HG03103 (cell line): ENCODE results near the gene PFKFB4.
A peak's percentile ranks its signal among the peaks of the same experiment; 100 is the strongest.
"Not testable (repeated sequence)": the region's sequence is repeated elsewhere in the genome, so short reads cannot be mapped to it uniquely, and the experiment has no call there.

Source experiments
- ATAC-seq: cut with Tn5 transposase; IDR thresholded peaks from one replicate; pipeline ENCODE4 v1.9.1; 2021; ENCODE audit warnings: low read depth; ENCODE audit not compliant: unreplicated experiment

Gene PFKFB4

GRCh38 chr3:48503401-48504050, 53.1 kb downstream of the PFKFB4 start:
- no peak for ATAC-seq

- no peak for ATAC-seq
Measured at GRCh38 chr3:48502728-48503168, 53.9 kb downstream of the PFKFB4 start.

DNA sequence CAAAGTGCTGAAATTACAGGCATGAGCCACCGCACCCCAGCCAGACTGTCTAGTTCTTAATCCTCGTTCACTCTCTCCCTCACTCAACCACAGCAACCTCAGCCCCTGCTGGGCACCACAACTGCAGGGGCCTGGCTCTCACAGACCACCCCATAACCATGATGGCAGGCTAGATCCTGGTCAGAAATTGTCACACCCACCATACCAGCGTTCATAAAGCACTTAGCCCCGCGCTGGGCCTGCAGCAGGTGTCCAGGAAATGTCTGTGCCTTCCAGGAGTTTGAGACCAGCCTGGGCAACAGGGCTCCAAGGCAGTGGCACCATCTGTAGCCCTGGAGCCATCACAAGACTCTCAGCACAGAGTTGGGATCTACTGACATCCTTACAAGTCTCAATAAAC, 54.5 kb downstream of the PFKFB4 start:
- ATAC-seq = no peak

GRCh38 chr3:48501196-48501595, 55.4 kb downstream of the PFKFB4 start:
- ATAC-seq = no peak

DNA sequence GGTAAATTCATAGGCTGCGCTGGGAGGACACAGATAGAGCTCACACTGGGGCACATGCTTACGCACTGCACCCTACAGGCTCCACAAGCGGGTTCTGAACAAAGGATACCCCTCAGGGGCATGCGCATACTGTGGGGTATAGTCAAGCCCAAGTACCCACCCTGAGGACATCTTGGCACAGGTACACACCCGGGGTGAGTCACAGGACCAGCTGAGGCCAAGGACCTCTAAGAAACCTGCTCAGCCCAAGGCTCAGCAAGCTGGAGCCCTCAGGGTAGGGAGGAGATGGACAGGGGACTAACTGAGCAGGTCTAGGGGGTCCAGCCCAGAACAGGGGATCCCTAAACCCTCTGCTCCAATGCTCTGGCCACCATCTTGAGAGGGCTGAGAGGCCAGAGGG, 55.9 kb downstream of the PFKFB4 start:
- ATAC-seq = no peak

DNA sequence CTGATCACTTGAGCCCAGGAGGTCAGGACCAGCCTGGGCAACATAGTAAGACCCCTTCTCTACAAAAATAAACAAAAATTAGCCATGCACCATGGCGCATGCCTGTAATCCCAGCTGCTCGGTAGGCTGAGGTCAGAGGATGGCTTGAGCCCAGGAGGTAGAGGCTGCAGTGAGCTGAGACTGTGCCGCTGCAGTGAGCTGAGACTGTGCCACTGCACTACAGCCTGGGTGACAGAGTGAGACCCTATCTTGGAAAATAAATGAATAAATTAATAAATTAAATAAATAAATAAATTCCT, 63.5 kb downstream of the PFKFB4 start:
- no peak for ATAC-seq

- no peak for ATAC-seq
Measured at GRCh38 chr3:48492461-48493202, 64.0 kb downstream of the PFKFB4 start.

DNA sequence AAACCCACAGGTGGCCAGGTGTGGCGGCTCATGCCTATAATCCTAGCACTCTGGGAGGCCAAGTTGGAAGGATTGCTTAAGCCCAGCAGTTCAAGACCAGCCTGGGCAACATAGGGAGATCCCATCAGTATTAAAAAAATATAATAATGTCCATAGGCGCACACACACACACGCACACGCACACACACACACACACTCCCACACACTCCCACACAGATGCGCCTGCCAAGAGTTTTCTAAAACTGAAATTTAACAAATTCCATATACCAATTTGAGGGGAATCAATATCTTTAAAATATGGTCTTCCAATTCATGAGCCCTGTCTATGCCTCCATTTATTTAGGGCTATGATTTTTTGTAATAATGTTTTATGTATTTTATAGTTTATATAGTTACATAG, 69.7 kb downstream of the PFKFB4 start:
- no peak for ATAC-seq

GRCh38 chr3:48482822-48483221, 73.8 kb downstream of the PFKFB4 start:
- ATAC-seq = not testable (repeated sequence)

GRCh38 chr3:48480891-48481290, 75.7 kb downstream of the PFKFB4 start:
- not testable (repeated sequence) for ATAC-seq

DNA sequence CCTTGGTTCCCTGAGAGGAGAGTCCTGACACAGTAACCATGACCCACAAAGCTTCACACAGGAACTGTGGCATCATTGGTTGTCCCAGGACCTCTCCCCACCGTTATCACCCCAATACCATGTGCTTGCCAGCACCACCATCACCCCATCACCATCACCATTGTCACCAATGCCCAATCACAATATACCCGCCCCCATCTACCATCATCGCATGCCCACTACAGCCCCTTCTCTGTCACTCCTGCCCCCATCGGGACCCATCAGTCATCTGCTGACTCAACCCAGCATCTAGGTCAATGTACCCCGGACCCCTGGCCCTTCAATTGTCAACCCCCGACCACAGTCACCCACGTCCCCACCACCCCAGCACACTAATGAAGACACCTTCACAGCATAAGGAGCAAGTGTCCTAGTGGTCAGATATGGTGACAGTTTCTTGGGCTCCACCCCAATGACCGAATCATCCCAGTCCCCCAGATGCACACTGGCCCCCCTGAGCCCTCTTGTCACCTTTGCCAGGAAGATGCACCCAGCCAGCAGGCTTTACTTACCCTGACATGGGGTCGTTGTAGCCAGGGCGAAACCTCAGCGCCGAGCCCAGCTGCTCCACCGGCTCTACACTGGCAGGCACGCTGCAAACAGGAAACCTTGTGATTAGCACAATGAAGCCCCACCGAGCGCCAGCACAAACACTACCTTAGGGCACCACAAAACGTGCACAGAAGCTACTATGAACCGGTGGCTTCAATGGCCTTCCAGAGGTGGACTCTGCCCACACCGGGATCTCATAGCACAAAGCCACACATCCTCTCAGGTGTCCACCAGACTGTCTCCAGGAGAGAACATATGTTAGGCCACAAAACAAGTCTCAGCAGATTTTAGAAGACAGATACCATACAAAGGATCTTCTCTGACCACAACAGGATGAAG, 77.7 kb downstream of the PFKFB4 start:
- no peak for ATAC-seq

DNA sequence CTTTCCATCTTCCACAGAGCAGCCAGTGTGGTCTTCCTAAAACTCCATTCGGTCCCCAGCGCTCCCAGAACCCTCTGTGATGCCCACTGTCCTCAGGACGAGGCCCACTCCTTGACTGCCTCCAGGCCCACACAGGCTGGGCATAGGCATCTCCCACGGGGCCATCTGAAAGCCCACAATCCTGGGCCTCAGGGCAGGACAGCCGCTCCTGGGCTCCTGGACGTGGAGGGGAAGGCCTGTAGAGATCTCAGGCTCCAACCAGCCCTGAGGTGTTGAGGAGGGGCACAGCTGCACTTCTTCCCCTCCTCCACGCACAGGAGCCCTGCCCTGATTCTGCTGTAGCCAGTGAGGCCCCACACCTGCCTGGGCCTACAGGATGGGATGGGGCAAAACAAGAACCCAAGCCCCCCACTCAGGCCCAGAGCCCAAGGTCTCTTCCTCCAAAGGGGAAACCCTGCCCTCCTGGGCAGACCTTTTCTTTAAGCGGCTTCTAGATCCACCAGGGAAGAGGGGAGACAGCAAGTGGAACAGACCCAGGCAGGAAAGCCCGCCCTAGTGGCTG, 78.6 kb downstream of the PFKFB4 start:
- no peak for ATAC-seq

- no peak for ATAC-seq
Measured at GRCh38 chr3:48476426-48477053, 80.1 kb downstream of the PFKFB4 start.

- ATAC-seq = no peak
Measured at GRCh38 chr3:48475188-48475587, 81.4 kb downstream of the PFKFB4 start.

DNA sequence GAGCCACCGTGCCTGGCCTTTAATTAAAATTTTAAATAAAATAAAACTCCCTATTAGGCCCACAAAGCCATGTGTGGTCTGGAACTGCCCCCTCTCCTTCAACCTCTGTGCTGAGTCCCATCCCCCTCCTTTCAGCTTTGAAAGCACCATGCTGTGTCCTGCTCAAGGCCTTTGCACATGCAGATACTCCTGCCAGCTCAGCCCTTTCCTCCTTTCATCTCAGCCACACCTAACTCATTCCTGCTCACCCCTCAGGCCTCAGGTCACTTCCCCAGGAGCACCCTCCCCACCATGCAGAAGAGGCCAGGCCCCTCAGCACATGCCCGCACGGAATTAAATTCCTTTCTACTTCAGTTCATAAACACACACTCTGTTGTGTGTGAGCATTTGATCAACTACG, 82.0 kb downstream of the PFKFB4 start:
- no peak for ATAC-seq

- not testable (repeated sequence) for ATAC-seq
Measured at GRCh38 chr3:48474031-48474430, 82.6 kb downstream of the PFKFB4 start.

DNA sequence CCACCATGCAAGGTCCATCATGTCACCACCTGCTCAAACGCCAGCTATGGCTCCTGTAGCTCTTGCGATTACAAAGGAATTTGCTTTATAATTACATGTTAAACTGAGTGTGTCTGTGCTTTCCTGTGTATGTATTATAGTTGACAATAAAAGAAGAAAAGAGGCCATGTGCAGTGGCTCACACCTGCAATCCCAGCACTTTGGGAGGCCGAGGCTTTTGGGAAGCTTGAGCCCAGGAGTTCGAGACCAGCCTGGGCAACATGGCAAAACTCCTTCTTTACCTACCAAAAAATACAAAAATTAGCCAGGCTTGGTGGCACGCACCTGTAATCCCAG, 83.0 kb downstream of the PFKFB4 start:
- no peak for ATAC-seq

DNA sequence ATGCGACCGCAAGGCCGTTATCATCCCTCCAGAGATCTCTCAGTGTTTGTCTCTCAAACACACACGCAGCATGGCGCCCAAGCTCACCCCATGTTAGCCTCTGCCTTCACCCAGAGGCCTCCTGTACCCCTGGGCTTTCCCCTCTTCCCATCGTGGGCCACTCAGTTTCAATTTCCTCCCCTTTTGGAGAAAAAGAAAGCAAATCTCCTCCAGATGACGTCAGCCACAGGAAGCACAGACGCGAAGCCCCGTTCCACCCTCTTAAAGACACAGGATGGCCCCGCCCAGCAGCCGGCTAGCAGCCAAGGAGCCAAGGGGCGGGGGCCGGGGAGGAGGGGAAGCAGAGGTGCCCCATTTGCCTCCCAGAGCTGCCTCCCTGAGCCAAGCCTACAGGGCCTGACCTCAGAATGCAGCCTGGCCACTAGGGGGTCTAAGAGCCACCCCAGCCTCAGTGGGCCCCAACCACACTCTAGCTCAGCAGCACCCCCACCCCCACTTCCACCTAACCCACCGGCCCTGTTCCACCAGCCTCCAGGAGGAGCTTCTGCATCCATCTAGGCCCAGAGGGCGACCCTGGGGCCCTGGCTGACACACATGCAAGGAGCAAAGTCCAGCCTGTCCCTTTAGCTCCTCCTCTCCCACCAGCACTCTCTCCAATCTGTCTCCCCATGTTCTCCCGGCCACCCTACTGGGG, 83.5 kb downstream of the PFKFB4 start:
- peak; percentile 63 for ATAC-seq

DNA sequence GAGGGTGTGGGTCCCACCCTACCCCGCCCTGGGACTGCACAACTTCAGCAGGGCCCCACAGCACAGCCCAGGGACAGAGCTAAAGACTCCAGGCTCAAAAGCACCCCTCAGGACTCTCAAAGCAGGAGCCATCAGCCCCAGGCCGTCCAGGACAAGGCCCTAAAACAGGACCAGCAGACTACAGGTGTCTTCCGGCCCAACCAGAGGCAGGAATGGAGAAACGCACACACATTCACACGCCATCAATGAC, 84.0 kb downstream of the PFKFB4 start:
- ATAC-seq = peak; percentile 37

GRCh38 chr3:48470286-48470685, 86.3 kb downstream of the PFKFB4 start:
- ATAC-seq = no peak
